SK-N-SH (cell line): ENCODE data around the gene NOSTRIN. TPM values are rescaled to one million over a fixed set of nuclear protein-coding genes. Genes with fewer than 3 reads are reported as not detected.
"Not testable (repeated sequence)": the region's sequence is repeated elsewhere in the genome, so short reads cannot be mapped to it uniquely, and the experiment has no call there.

Experiments
- CTCF ChIA-PET: fragments of 300-600, 350-600 bp; formaldehyde crosslinking; extraction: SDS; loops from one replicate; lab custom pipeline; 2021; lab: Yijun Ruan, JAX
- POLR2A ChIA-PET: fragments of 350-600 bp; sonication (Branson Sonifier 250); formaldehyde crosslinking; extraction: SDS; loops from one replicate; lab custom pipeline; 2020; ENCODE audit warnings: antibody characterized with exemption, inconsistent platforms; lab: Yijun Ruan, JAX
- DNase-seq: peaks from one replicate; pipeline ENCODE4 v3.0.0; 2012
- H2AFZ ChIP-seq: fragments of 200-600 bp; sonication (generic); 2 replicates; pipeline ENCODE4 v1.8.1; 2016; ENCODE audit warnings: antibody characterized with exemption, mild to moderate bottlenecking, low read depth
- H3F3A ChIP-seq: fragments of 200-600 bp; sonication (generic); replicated peaks from 2 replicates; pipeline ENCODE3; 2016; ENCODE audit warnings: antibody characterized with exemption, mild to moderate bottlenecking; ENCODE audit not compliant: insufficient read depth
- H3K27ac ChIP-seq, 2 experiments: fragments of 200-500 bp in 1 of 2; fragments of 200-600 bp in 1 of 2; sonication (Bioruptor generic) in 1 of 2; sonication (generic), shearing (Covaris generic) in 1 of 2; 2 replicates each; pipeline versions ENCODE4 v1.5.1 to v1.6.1; 2014 to 2016; ENCODE audit warnings: low read depth in 2 of 2, inconsistent platforms in 1 of 2, low read length in 1 of 2, mild to moderate bottlenecking in 1 of 2, mixed read lengths in 1 of 2
- H3K27me3 ChIP-seq: fragments of 200-600 bp; sonication (generic), shearing (Covaris generic); 2 replicates; pipeline ENCODE4 v1.6.1; 2016; ENCODE audit warnings: mixed run types; ENCODE audit not compliant: insufficient read depth
- H3K36me3 ChIP-seq, 2 experiments: fragments of 200-500 bp in 1 of 2; fragments of 200-600 bp in 1 of 2; sonication (Bioruptor generic) in 1 of 2; sonication (generic) in 1 of 2; replicated peaks in 1 of 2; 2 replicates each; pipeline versions ENCODE3 to v1.5.1; 2014 to 2016; ENCODE audit warnings: low read length in 1 of 2, mild to moderate bottlenecking in 1 of 2; ENCODE audit not compliant: insufficient read depth in 2 of 2, control insufficient read depth in 1 of 2
- H3K4me1 ChIP-seq, 2 experiments: fragments of 200-500 bp in 1 of 2; fragments of 200-600 bp in 1 of 2; sonication (Bioruptor generic) in 1 of 2; sonication (generic), shearing (Covaris generic) in 1 of 2; 2 replicates each; pipeline versions ENCODE4 v1.5.1 to v1.6.1; 2014 to 2016; ENCODE audit warnings: low read depth in 1 of 2, low read length in 1 of 2, mixed run types in 1 of 2; ENCODE audit not compliant: insufficient read depth in 2 of 2, control insufficient read depth in 1 of 2
- H3K4me2 ChIP-seq: fragments of 200-600 bp; sonication (generic), shearing (Covaris generic); 2 replicates; pipeline ENCODE4 v1.6.1; 2017; ENCODE audit warnings: mixed run types
- H3K4me3 ChIP-seq, 2 experiments: fragments of 200-500 bp in 1 of 2; fragments of 200-600 bp in 1 of 2; sonication (Bioruptor generic) in 1 of 2; sonication (generic), shearing (Covaris generic) in 1 of 2; 2 replicates each; pipeline versions ENCODE4 v1.5.1 to v1.8.1; 2014 to 2016; ENCODE audit warnings: low read depth in 2 of 2, inconsistent platforms in 1 of 2, low read length in 1 of 2, mild to moderate bottlenecking in 1 of 2, mixed read lengths in 1 of 2, moderate library complexity in 1 of 2
- H3K79me2 ChIP-seq: fragments of 200-600 bp; sonication (generic); 2 replicates; pipeline ENCODE4 v1.8.1; 2017; ENCODE audit warnings: mild to moderate bottlenecking; ENCODE audit not compliant: insufficient read depth
- H3K9ac ChIP-seq: fragments of 200-600 bp; sonication (generic); 2 replicates; pipeline ENCODE4 v1.6.1; 2017; ENCODE audit warnings: mixed run types
- H3K9me2 ChIP-seq: fragments of 200-600 bp; sonication (generic); 2 replicates; pipeline ENCODE4 v1.6.1; 2017; ENCODE audit warnings: mixed run types
- H3K9me3 ChIP-seq: fragments of 200-600 bp; sonication (generic); 2 replicates; pipeline ENCODE4 v1.6.1; 2017; ENCODE audit warnings: mixed run types, mild to moderate bottlenecking, moderate library complexity
- H4K20me1 ChIP-seq: fragments of 200-600 bp; sonication (generic); 2 replicates; pipeline ENCODE4 v1.6.1; 2017; ENCODE audit warnings: mild to moderate bottlenecking, mixed run types; ENCODE audit not compliant: insufficient read depth
- ELF1 ChIP-seq: IDR thresholded peaks from 2 replicates; pipeline ENCODE4 v1.4.0; 2012
- FOXJ3 ChIP-seq: sonication (generic); formaldehyde crosslinking; IDR thresholded peaks from 2 replicates; pipeline ENCODE4 v1.5.1; 2020; ENCODE audit warnings: mild to moderate bottlenecking, missing genetic modification reagents
- GATA2 ChIP-seq: sonication (generic); formaldehyde crosslinking; IDR thresholded peaks from 2 replicates; pipeline ENCODE4 v1.5.0; 2020; ENCODE audit warnings: mild to moderate bottlenecking, missing genetic modification reagents
- JUND ChIP-seq: IDR thresholded peaks from 2 replicates; pipeline ENCODE4 v1.4.0; 2012
- NFIC ChIP-seq: IDR thresholded peaks from 2 replicates; pipeline ENCODE4 v1.4.0; 2012; ENCODE audit warnings: borderline replicate concordance
- POLR2AphosphoS5 ChIP-seq: IDR thresholded peaks from 2 replicates; pipeline ENCODE4 v1.6.1; 2012; ENCODE audit warnings: low read depth, low read length
- RAD21 ChIP-seq: IDR thresholded peaks from 2 replicates; pipeline ENCODE4 v1.6.1; 2012; ENCODE audit warnings: mild to moderate bottlenecking, low read length
- RCOR1 ChIP-seq: fragments of 150-350 bp; IDR thresholded peaks from 2 replicates; pipeline ENCODE4 v1.6.1; 2017; ENCODE audit warnings: antibody characterized with exemption, low read length
- SIN3A ChIP-seq: IDR thresholded peaks from 2 replicates; pipeline ENCODE4 v1.6.1; 2012; ENCODE audit warnings: low read depth, mild to moderate bottlenecking, low read length, moderate library complexity, borderline replicate concordance
- TEAD4 ChIP-seq: IDR thresholded peaks from 2 replicates; pipeline ENCODE4 v1.4.0; 2012; ENCODE audit warnings: mild to moderate bottlenecking, borderline replicate concordance; ENCODE audit not compliant: insufficient read depth
- YY1 ChIP-seq: IDR thresholded peaks from 2 replicates; pipeline ENCODE4 v1.4.0; 2012; ENCODE audit warnings: low read depth, mild to moderate bottlenecking
- WGBS: methylation state at CpG from one replicate; pipeline ENCODE4 v1.1.6; 2017; ENCODE audit warnings: low lambda C conversion rate; 5-methylcytosine and 5-hydroxymethylcytosine counted together
- polyA plus RNA-seq, 3 experiments: library from polyadenylated mRNA; depleted of rRNA; stranded (reverse); fragments of >200 nt; gene quantifications; 2 replicates each; pipeline ENCODE4 v1.2.3, GENCODE V29; 2012
- TF ChIP-seq, protein P1 (sequence below): fragments of 200-600 bp; sonication (generic); IDR thresholded peaks from 2 replicates; pipeline ENCODE4 v1.6.1; 2017; ENCODE audit warnings: antibody characterized with exemption, mild to moderate bottlenecking, moderate library complexity
- TF ChIP-seq, protein P2 (sequence below): IDR thresholded peaks from 2 replicates; pipeline ENCODE4 v1.4.0; 2012; ENCODE audit warnings: low read depth
- TF ChIP-seq, protein P3 (sequence below): IDR thresholded peaks from 2 replicates; pipeline ENCODE4 v1.4.0; 2012; ENCODE audit warnings: low read depth, borderline replicate concordance

The NOSTRIN gene
- polyA plus RNA-seq, 1 of the 3 experiments (the other 2 are of a cell fraction) = not detected

DNA sequence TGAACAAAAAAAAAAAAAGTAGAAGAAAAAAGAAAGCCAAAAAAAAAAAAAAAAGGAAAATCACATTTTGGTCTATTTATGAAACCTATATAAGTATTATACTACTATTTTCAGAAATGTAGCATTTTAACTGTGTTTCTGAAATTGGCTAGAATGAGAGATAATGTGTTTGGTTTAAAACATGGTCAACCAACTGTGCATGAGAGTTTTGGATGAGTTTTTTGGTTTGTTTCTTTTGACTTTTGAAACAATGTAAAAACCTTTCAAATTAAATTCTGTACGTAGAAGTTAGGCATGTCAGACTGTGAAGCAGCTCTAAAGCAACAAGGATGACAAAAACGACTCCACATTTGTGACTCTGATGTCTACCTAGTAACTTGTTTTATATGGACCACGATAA lies 53.2 kb downstream of the NOSTRIN start:
- peaks cover 10% of the 10 kb centered on the region for H3F3A ChIP-seq
- DNase-seq = no peak
- CTCF ChIA-PET = no interaction called here
- H3K9me2 ChIP-seq = no peaks in the 10 kb centered on the region
- WGBS = 97% methylated on average over 3 of the region's 3 CpGs
- H3K27me3 ChIP-seq = no peaks in the 10 kb centered on the region
- H3K4me3 ChIP-seq = no peak overlapping the region
- no peaks in the 10 kb centered on the region for H4K20me1 ChIP-seq
- H3K79me2 ChIP-seq = no peaks in the 10 kb centered on the region
- no peaks in the 10 kb centered on the region for H3K36me3 ChIP-seq
- no peak overlapping the region for H3K4me2 ChIP-seq
- H3K27ac ChIP-seq = no peak overlapping the region
- no peaks in the 10 kb centered on the region for H3K4me1 ChIP-seq
- no peak overlapping the region for H2AFZ ChIP-seq
- H3K9ac ChIP-seq = no peak overlapping the region
- no peak for TF ChIP-seq NFIC
- no peak for TF ChIP-seq ELF1
- no peak for TF ChIP-seq FOXJ3 (CRISPR knock-in tag)
- no peak for TF ChIP-seq RAD21
- TF ChIP-seq, protein P1, sequence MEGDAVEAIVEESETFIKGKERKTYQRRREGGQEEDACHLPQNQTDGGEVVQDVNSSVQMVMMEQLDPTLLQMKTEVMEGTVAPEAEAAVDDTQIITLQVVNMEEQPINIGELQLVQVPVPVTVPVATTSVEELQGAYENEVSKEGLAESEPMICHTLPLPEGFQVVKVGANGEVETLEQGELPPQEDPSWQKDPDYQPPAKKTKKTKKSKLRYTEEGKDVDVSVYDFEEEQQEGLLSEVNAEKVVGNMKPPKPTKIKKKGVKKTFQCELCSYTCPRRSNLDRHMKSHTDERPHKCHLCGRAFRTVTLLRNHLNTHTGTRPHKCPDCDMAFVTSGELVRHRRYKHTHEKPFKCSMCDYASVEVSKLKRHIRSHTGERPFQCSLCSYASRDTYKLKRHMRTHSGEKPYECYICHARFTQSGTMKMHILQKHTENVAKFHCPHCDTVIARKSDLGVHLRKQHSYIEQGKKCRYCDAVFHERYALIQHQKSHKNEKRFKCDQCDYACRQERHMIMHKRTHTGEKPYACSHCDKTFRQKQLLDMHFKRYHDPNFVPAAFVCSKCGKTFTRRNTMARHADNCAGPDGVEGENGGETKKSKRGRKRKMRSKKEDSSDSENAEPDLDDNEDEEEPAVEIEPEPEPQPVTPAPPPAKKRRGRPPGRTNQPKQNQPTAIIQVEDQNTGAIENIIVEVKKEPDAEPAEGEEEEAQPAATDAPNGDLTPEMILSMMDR = no peak
- no peak for TF ChIP-seq RCOR1
- TF ChIP-seq, protein P2, sequence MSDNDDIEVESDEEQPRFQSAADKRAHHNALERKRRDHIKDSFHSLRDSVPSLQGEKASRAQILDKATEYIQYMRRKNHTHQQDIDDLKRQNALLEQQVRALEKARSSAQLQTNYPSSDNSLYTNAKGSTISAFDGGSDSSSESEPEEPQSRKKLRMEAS = no peak
- no peak for TF ChIP-seq GATA2 (CRISPR knock-in tag)
- TF ChIP-seq JUND = no peak
- no peak for TF ChIP-seq YY1
- TF ChIP-seq TEAD4 = no peak
- TF ChIP-seq, protein P3, sequence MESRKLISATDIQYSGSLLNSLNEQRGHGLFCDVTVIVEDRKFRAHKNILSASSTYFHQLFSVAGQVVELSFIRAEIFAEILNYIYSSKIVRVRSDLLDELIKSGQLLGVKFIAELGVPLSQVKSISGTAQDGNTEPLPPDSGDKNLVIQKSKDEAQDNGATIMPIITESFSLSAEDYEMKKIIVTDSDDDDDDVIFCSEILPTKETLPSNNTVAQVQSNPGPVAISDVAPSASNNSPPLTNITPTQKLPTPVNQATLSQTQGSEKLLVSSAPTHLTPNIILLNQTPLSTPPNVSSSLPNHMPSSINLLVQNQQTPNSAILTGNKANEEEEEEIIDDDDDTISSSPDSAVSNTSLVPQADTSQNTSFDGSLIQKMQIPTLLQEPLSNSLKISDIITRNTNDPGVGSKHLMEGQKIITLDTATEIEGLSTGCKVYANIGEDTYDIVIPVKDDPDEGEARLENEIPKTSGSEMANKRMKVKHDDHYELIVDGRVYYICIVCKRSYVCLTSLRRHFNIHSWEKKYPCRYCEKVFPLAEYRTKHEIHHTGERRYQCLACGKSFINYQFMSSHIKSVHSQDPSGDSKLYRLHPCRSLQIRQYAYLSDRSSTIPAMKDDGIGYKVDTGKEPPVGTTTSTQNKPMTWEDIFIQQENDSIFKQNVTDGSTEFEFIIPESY = no peak
- POLR2A ChIA-PET = no interaction called here
- H3K9me3 ChIP-seq = no peaks in the 10 kb centered on the region

DNA sequence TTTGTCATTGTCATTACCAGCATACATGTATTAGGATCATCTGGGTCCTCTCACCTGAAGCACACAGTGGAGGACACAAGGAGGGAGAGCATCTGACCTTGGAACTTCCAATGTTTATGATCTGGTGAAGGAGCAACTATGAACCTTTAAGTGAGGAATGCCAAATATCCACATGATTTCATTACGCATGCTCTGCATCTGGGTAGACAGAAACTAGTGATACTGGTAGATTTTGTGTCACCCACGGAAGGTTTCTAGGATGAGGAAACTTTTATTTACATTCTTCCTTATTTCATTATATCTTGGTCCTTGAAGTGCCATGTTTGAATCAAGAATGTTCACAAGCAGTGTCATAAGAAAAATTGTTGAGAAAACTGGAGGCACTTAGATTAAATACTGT lies 55.7 kb downstream of the NOSTRIN start:
- Histone ChIP-seq H3K4me2 (no peak overlapping the region), H3K36me3 (no peaks in the 10 kb centered on the region), H3K27me3 (no peaks in the 10 kb centered on the region), H2AFZ (no peak overlapping the region), H3K79me2 (no peaks in the 10 kb centered on the region), H3K27ac (no peak overlapping the region), H3K4me3 (no peak overlapping the region), H3K9me2 (no peaks in the 10 kb centered on the region), H3K4me1 (no peaks in the 10 kb centered on the region), H3K9me3 (no peaks in the 10 kb centered on the region), H4K20me1 (no peaks in the 10 kb centered on the region)
- no peak for DNase-seq
- ChIA-PET CTCF (no interaction called here), POLR2A (no interaction called here)
- WGBS = 88% methylated on average over 2 of the region's 2 CpGs
- TF ChIP-seq POLR2AphosphoS5 (no peak), SIN3A (no peak), RAD21 (no peak), GATA2 (CRISPR knock-in tag) (no peak)
- TF ChIP-seq, all 33 proteins: peak for 0
- H3F3A ChIP-seq = no peaks in the 10 kb centered on the region
- H3K9ac ChIP-seq = no peak overlapping the region

DNA sequence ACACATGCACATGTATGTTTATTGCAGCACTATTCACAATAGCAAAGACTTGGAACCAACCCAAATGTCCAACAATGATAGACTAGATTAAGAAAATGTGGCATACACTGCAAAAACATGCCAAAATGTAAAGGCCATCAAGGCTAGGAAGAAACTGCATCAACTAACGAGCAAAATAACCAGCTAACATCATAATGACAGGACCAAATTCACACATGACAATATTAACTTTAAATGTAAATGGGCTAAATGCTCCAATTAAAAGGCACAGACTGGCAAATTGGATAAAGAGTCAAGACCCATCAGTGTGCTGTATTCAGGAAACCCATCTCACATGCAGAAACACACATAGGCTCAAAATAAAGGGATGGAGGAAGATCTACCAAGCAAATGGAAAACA lies 64.7 kb downstream of the NOSTRIN start:
- POLR2A ChIA-PET, CTCF ChIA-PET, H3K27ac ChIP-seq, H2AFZ ChIP-seq, H3K4me2 ChIP-seq, H3K9me2 ChIP-seq, H3K4me1 ChIP-seq, H3K9ac ChIP-seq, H4K20me1 ChIP-seq, H3K27me3 ChIP-seq, DNase-seq, H3F3A ChIP-seq, H3K4me3 ChIP-seq, H3K9me3 ChIP-seq: not testable (repeated sequence)
- 95% methylated on average over 1 of the region's 1 CpG for WGBS
- H3K36me3 ChIP-seq = peaks cover 6 to 11% of the 10 kb centered on the region in 2 experiments
- H3K79me2 ChIP-seq = peaks cover 13% of the 10 kb centered on the region; the same call in 1 of the 2 replicates

DNA sequence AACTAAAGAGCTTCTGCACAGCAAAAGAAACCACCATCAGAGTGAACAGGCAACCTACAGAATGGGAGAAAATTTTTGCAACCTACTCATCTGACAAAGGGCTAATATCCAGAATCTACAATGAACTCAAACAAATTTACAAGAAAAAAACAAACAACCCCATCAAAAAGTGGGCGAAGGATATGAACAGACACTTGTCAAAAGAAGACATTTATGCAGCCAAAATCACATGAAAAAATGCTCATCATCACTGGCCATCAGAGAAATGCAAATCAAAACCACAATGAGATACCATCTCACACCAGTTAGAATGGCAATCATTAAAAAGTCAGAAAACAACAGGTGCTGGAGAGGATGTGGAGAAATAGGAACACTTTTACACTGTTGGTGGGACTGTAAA lies 67.9 kb downstream of the NOSTRIN start:
- H3K27ac ChIP-seq, H3K36me3 ChIP-seq, H3K4me1 ChIP-seq, H3K27me3 ChIP-seq, CTCF ChIA-PET, H2AFZ ChIP-seq, H4K20me1 ChIP-seq, H3K9ac ChIP-seq, H3K4me2 ChIP-seq, POLR2A ChIA-PET, H3F3A ChIP-seq, H3K4me3 ChIP-seq, DNase-seq, H3K9me3 ChIP-seq, H3K9me2 ChIP-seq: not testable (repeated sequence)
- 100% methylated on average over 1 of the region's 1 CpG for WGBS
- peaks cover 17% of the 10 kb centered on the region for H3K79me2 ChIP-seq
